ENCODE measurements around the gene SGSM2.

GRCh38 chr17:2304931-2305330, 32.4 kb upstream of the SGSM2 start:
- no peak for TF ChIP-seq POLR2A (IDR thresholded peaks at IDR 0.05; ENCODE audit: low read length)
- no peak for TF ChIP-seq GATA1 (IDR thresholded peaks at IDR 0.05; ENCODE audit: low read depth, low read length)

Measured in erythroblast (primary cell).